Measurements from ENCODE around the gene TRIM26.

- no peak for TF ChIP-seq CTCF (IDR thresholded peaks at IDR 0.05; ENCODE audit: extremely low read depth in 1 of 2, insufficient read depth in 1 of 2, low read depth in 1 of 2, low read length in 2 of 2)
- TF ChIP-seq POLR2A (IDR thresholded peaks at IDR 0.05; ENCODE audit: low read depth, low read length): no peak
- TF ChIP-seq MAX (IDR thresholded peaks at IDR 0.05; ENCODE audit: insufficient read depth, insufficient read length): no peak
- TF ChIP-seq GATA2 (IDR thresholded peaks at IDR 0.05; ENCODE audit: insufficient read depth, insufficient read length, low read depth, low read length): no peak
Observed at GRCh38 chr6:30178837-30179236, 34.4 kb downstream of the TRIM26 start.
